22Rv1 (cell line): ENCODE results near the gene APOBEC2.

ENCODE experiments used
- CTCF ChIP-seq: fragments of 450-650 bp; IDR thresholded peaks from 2 replicates; pipeline ENCODE4 v1.5.1; 2017; ENCODE audit warnings: mild to moderate bottlenecking
- ZFX ChIP-seq: fragments of 450-650 bp; IDR thresholded peaks from 2 replicates; pipeline ENCODE4 v1.6.1; 2017; ENCODE audit warnings: antibody characterized with exemption, borderline replicate concordance

- no peak for TF ChIP-seq CTCF
- TF ChIP-seq ZFX = no peak
These were observed 24.5 kb downstream of the APOBEC2 start for GRCh38 chr6:41077536-41077935.
